Measurements from ENCODE around the gene RPL38. TPM values are rescaled to one million over a fixed set of nuclear protein-coding genes. Genes with fewer than 3 reads are reported as not detected.

Gene RPL38
- total and polyA plus RNA-seq, 2 donors (not counting 1 experiment from before 2014, with no cell fraction given): 1,185 to 3,018 TPM

DNA sequence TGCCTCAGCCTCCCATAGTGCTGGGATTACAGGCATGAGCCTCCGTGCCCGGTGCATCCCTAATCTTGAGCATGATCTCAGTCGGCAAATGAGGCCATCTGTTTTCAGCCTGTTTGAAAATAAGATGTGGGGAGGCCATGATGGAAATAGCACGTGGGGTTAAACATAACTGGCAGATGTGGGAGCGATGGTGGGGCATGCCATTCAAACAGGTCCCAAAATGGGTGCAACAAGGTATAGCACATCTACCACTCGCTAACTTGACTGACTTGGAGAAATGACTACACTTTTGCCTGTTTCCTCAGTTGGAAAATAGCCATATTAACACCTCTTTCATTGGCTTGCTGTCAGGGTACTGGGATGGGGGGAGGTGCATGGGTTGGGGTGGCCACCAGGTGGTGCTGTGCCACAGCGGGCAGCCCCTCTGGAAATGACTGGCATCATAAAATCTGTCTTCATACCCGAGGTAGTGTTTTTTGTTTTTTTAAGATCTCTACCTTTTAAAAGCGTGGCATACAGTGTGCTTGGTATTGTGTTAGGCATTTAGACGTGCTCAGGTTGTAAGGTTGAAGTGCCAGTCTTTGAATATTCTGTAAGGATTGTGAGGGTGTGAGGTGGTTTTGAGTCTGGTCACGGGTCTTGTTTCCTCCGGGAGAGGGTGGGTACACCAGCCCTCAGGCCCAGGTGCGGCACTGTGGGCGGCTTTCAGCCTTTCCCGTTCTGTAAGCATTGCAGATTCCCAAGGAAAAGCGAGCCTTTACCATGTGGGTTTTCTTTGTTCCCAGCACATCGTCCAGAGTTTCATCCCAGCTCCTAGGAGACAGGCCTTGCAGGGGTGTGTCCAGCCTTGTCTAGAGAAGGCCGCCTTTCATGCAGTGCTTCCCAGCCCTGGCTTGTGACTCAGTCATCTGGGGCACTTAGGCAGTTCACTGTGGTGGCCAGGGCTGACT, 7.0 kb downstream of the RPL38 start:
- Histone ChIP-seq H3K4me2 (ENCODE audit: extremely low read depth, insufficient read depth, low read length) (no peak overlapping the region), H3K9ac (ENCODE audit: insufficient read depth, low read length) (no peak overlapping the region), H3K79me2 (ENCODE audit: control insufficient read depth, insufficient read depth, low read length) (peaks cover 31% of the 10 kb centered on the region), H3K4me1 (ENCODE audit: control insufficient read depth, extremely low read depth, insufficient read depth, low read length) (peaks cover 20% of the 10 kb centered on the region), H3K27ac (ENCODE audit: insufficient read depth, low read length) (peak overlapping the region; percentile 10), H4K20me1 (ENCODE audit: control insufficient read depth, extremely low read depth, insufficient read depth, low read length) (no peaks in the 10 kb centered on the region), H3K4me3 (replicated peaks in 1 of 4; ENCODE audit: control extremely low read depth in 1 of 4, insufficient read depth in 1 of 4, low read depth in 3 of 4, low read length in 4 of 4) (no peak overlapping the region), H3K9me3 (ENCODE audit: control insufficient read depth, insufficient read depth, low read depth, low read length) (no peaks in the 10 kb centered on the region), H2AFZ (ENCODE audit: low read length) (no peak overlapping the region), H3K36me3 (ENCODE audit: control insufficient read depth, insufficient read depth, low read length) (peaks cover 6% of the 10 kb centered on the region), H3K27me3 (ENCODE audit: control insufficient read depth, insufficient read depth, low read length) (peaks cover 4% of the 10 kb centered on the region)
- DNase-seq (ENCODE audit: low read depth in 2 of 2): peak; percentile 62 to 77
- TF ChIP-seq, protein P1, sequence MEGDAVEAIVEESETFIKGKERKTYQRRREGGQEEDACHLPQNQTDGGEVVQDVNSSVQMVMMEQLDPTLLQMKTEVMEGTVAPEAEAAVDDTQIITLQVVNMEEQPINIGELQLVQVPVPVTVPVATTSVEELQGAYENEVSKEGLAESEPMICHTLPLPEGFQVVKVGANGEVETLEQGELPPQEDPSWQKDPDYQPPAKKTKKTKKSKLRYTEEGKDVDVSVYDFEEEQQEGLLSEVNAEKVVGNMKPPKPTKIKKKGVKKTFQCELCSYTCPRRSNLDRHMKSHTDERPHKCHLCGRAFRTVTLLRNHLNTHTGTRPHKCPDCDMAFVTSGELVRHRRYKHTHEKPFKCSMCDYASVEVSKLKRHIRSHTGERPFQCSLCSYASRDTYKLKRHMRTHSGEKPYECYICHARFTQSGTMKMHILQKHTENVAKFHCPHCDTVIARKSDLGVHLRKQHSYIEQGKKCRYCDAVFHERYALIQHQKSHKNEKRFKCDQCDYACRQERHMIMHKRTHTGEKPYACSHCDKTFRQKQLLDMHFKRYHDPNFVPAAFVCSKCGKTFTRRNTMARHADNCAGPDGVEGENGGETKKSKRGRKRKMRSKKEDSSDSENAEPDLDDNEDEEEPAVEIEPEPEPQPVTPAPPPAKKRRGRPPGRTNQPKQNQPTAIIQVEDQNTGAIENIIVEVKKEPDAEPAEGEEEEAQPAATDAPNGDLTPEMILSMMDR (conservative IDR thresholded peaks at IDR 0.05 in 1 of 2, IDR thresholded peaks at IDR 0.05 in 1 of 2; ENCODE audit: low read depth in 1 of 2, low read length in 2 of 2): peak; percentile 90 to 99
- no peak for TF ChIP-seq EZH2 (IDR thresholded peaks at IDR 0.05; ENCODE audit: low read length, missing control alignments)

DNA sequence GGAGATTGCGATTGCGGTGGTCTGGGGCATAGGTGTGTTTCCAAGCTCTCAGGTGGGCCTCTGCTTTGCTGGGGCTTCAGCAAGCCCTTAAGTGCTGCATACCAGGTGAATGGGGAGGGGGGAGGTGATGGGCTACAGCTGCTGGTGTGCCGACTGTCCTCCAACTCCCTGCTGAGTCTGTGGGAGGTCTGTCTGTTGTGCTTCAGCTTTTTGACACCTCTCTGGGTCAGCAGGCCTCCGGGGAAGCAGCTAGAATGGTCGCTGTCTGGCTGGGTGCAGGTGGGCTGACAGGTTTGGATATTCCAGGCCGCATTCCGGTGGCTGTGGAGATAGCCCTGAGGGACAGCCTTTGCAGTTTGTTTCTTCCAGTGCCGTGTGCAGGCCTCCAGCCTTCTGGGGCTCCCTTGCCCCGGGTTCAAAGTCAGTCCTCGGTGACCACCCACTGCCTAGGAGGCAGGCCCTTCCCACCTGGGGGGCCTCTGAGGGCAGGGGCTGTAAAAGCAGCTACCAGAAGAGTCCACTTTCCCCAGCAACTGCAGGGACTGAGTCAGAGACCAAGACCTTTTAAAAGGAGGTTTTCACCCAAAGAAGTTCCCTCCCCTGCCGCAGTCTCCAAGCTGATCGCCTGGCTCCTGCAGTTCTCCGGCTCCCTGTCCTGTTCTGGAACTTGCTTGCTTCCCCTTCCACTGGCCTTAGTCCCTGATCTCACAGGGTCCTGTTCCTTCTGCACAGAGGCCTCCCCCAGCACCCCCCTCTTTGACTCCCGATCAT, 7.8 kb downstream of the RPL38 start:
- no peak for TF ChIP-seq EZH2 (IDR thresholded peaks at IDR 0.05; ENCODE audit: low read length, missing control alignments)
- TF ChIP-seq, protein P1 (conservative IDR thresholded peaks at IDR 0.05 in 1 of 2, IDR thresholded peaks at IDR 0.05 in 1 of 2; ENCODE audit: low read depth in 1 of 2, low read length in 2 of 2): no peak
- peak; percentile 22 to 37 for DNase-seq (ENCODE audit: low read depth in 2 of 2)
- Histone ChIP-seq H3K27me3 (ENCODE audit: control insufficient read depth, insufficient read depth, low read length) (peaks cover 4% of the 10 kb centered on the region), H3K9ac (ENCODE audit: insufficient read depth, low read length) (no peak overlapping the region), H4K20me1 (ENCODE audit: control insufficient read depth, extremely low read depth, insufficient read depth, low read length) (no peaks in the 10 kb centered on the region), H3K9me3 (ENCODE audit: control insufficient read depth, insufficient read depth, low read depth, low read length) (no peaks in the 10 kb centered on the region), H3K4me3 (replicated peaks in 1 of 4; ENCODE audit: control extremely low read depth in 1 of 4, insufficient read depth in 1 of 4, low read depth in 3 of 4, low read length in 4 of 4) (peak overlapping the region; percentile 48 to 82 (median 62)), H3K4me2 (ENCODE audit: extremely low read depth, insufficient read depth, low read length) (peak overlapping the region; percentile 97), H3K79me2 (ENCODE audit: control insufficient read depth, insufficient read depth, low read length) (peaks cover 23% of the 10 kb centered on the region), H3K36me3 (ENCODE audit: control insufficient read depth, insufficient read depth, low read length) (peaks cover 6% of the 10 kb centered on the region), H3K4me1 (ENCODE audit: control insufficient read depth, extremely low read depth, insufficient read depth, low read length) (peaks cover 16% of the 10 kb centered on the region), H2AFZ (ENCODE audit: low read length) (no peak overlapping the region), H3K27ac (ENCODE audit: insufficient read depth, low read length) (no peak overlapping the region)

GRCh38 chr17:74211912-74212208, 8.4 kb downstream of the RPL38 start:
- peak in 1 of 2 donors; percentile 17 for DNase-seq (ENCODE audit: low read depth in 2 of 2)
- no peak overlapping the region for H3K9ac ChIP-seq (ENCODE audit: insufficient read depth, low read length)

More at GRCh38 chr17:74211912-74212208, 8.4 kb downstream of the RPL38 start:
- Histone ChIP-seq H3K27ac (ENCODE audit: insufficient read depth, low read length) (no peak overlapping the region), H3K4me1 (ENCODE audit: control insufficient read depth, extremely low read depth, insufficient read depth, low read length) (peaks cover 14% of the 10 kb centered on the region), H3K36me3 (ENCODE audit: control insufficient read depth, insufficient read depth, low read length) (peaks cover 6% of the 10 kb centered on the region), H3K4me3 (replicated peaks in 1 of 4; ENCODE audit: control extremely low read depth in 1 of 4, insufficient read depth in 1 of 4, low read depth in 3 of 4, low read length in 4 of 4) (peak overlapping the region; percentile 48 to 82 (median 62)), H3K9me3 (ENCODE audit: control insufficient read depth, insufficient read depth, low read depth, low read length) (no peaks in the 10 kb centered on the region), H3K79me2 (ENCODE audit: control insufficient read depth, insufficient read depth, low read length) (peaks cover 18% of the 10 kb centered on the region), H2AFZ (ENCODE audit: low read length) (no peak overlapping the region), H3K27me3 (ENCODE audit: control insufficient read depth, insufficient read depth, low read length) (peaks cover 4% of the 10 kb centered on the region), H3K4me2 (ENCODE audit: extremely low read depth, insufficient read depth, low read length) (peak overlapping the region; percentile 97), H4K20me1 (ENCODE audit: control insufficient read depth, extremely low read depth, insufficient read depth, low read length) (no peaks in the 10 kb centered on the region)
- TF ChIP-seq EZH2 (IDR thresholded peaks at IDR 0.05; ENCODE audit: low read length, missing control alignments): no peak
- TF ChIP-seq, protein P1 (conservative IDR thresholded peaks at IDR 0.05 in 1 of 2, IDR thresholded peaks at IDR 0.05 in 1 of 2; ENCODE audit: low read depth in 1 of 2, low read length in 2 of 2): no peak
